Measurements from ENCODE around the gene WHAMM. TPM values are rescaled to one million over a fixed set of nuclear protein-coding genes. Genes with fewer than 3 reads are reported as not detected.

Gene WHAMM
- total RNA-seq, 4 donors from 2014 or later, result 6.4 to 14.2 (median 8.8) TPM

DNA sequence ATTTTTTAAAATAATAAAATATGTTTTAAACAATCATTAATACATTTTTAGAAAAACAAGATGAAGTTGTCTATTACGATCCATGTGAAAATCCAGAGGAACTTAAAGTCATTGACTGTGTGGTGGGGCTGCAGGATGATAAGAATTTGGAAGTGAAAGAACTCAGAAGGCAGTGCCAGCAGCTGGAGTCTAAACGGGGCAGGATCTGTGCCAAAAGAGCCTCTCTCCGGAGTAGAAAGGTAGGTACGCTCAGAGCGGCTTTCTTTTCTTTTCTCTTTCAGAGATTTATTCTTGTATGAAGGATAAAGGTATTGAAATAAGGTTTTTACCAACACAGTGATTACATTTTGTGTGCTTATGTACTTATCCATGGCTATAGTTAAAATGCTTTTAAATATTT lies 13.6 kb downstream of the WHAMM start:
- DNase-seq, result no peak
- Histone ChIP-seq H3K36me3 (peaks cover 0 to 81% (median 41%) of the 10 kb centered on the region in 4 donors), H3K27ac (no peak overlapping the region), H3K4me1 (no peaks in the 10 kb centered on the region), H3K4me3 (no peak overlapping the region), H3K9me3 (no peaks in the 10 kb centered on the region), H3K27me3 (no peaks in the 10 kb centered on the region)
- 87 to 94% methylated on average over 5 of the region's 5 CpGs for WGBS, 2 donors (ENCODE audit: low coverage in 1 of 2)
- intact Hi-C loops (cut with DNase I; ENCODE audit: low total_unique reads), result no loop called here
- in situ Hi-C loops (cut with MboI; ENCODE audit: low pct_ligation_motif_present in 1 of 4, low pct_unique_long_range_greater_than_20kb in 1 of 4, low sequenced_read_pairs in 3 of 4), result no loop called here
- TF ChIP-seq, protein P1, sequence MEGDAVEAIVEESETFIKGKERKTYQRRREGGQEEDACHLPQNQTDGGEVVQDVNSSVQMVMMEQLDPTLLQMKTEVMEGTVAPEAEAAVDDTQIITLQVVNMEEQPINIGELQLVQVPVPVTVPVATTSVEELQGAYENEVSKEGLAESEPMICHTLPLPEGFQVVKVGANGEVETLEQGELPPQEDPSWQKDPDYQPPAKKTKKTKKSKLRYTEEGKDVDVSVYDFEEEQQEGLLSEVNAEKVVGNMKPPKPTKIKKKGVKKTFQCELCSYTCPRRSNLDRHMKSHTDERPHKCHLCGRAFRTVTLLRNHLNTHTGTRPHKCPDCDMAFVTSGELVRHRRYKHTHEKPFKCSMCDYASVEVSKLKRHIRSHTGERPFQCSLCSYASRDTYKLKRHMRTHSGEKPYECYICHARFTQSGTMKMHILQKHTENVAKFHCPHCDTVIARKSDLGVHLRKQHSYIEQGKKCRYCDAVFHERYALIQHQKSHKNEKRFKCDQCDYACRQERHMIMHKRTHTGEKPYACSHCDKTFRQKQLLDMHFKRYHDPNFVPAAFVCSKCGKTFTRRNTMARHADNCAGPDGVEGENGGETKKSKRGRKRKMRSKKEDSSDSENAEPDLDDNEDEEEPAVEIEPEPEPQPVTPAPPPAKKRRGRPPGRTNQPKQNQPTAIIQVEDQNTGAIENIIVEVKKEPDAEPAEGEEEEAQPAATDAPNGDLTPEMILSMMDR (IDR thresholded peaks at IDR 0.05), result no peak
- TF ChIP-seq POLR2AphosphoS5 (IDR thresholded peaks at IDR 0.05) (no peak), EP300 (IDR thresholded peaks at IDR 0.05; ENCODE audit: low read depth) (no peak), POLR2A (IDR thresholded peaks at IDR 0.05) (no peak)

DNA sequence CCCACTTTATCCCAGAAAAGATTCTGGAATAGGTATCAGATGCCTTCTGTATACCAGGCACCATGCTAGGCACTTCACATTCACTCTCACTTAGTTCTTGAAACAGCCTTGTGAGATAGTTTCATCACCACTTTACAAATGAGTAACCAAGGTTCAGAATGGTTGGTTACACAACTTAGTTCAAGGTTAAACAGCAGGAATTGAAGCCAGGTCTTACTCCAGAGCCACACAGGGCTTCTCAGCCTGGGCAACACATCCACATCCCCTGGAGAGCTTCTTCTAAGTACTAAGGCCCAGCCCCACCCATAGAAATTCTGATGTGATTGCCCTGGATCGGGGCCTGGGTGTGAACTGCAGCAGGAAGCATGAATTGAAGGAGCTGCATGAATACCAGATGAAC lies 18.6 kb downstream of the WHAMM start:
- WGBS, 2 donors (ENCODE audit: low coverage in 1 of 2), result 89% methylated on average over 1 of the region's 1 CpG; no CpG with 5 or more reads in 1 of the 2 donors
- no peaks in the 10 kb centered on the region for H3K4me1 ChIP-seq
- DNase-seq, result no peak
- H3K36me3 ChIP-seq, result peaks cover 0 to 93% (median 41%) of the 10 kb centered on the region in 4 donors
- in situ Hi-C loops (cut with MboI; ENCODE audit: low pct_ligation_motif_present in 1 of 4, low pct_unique_long_range_greater_than_20kb in 1 of 4, low sequenced_read_pairs in 3 of 4) (loop anchor here in 1 of 4 donors (25.0 kb wide), 1 partner anchor 184 kb away; the partner anchor contains the start of gene C15orf40), intact Hi-C loops (cut with DNase I; ENCODE audit: low total_unique reads) (no loop called here)
- H3K4me3 ChIP-seq, result no peak overlapping the region
- TF ChIP-seq, protein P1 (IDR thresholded peaks at IDR 0.05), result no peak
- TF ChIP-seq EP300 (IDR thresholded peaks at IDR 0.05; ENCODE audit: low read depth), result no peak
- TF ChIP-seq POLR2AphosphoS5 (IDR thresholded peaks at IDR 0.05), result no peak
- no peak for TF ChIP-seq POLR2A (IDR thresholded peaks at IDR 0.05)
- no peaks in the 10 kb centered on the region for H3K9me3 ChIP-seq
- H3K27ac ChIP-seq, result no peak overlapping the region
- no peaks in the 10 kb centered on the region for H3K27me3 ChIP-seq

DNA sequence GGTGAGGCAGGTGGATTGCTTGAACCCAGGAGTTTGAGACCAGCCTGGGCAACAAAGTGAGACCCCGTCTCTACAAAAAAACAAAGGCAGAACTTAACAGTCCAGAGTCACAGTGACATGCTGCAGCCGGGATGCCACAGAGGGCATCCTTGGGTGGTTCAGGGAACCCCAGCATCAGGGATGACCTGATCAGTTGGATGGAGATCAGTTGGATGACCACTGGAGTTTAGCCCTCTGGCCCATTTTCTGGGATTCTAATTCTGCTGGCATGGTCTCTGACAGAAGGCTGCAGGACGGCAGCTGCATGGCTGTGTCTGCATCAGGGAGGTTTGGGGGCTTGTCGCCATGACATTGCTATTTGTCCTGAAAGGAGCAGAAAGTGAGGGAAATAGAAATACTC lies 19.8 kb downstream of the WHAMM start:
- no peak overlapping the region for H3K4me3 ChIP-seq
- DNase-seq, result no peak
- intact Hi-C loops (cut with DNase I; ENCODE audit: low total_unique reads) (no loop called here), in situ Hi-C loops (cut with MboI; ENCODE audit: low pct_ligation_motif_present in 1 of 4, low pct_unique_long_range_greater_than_20kb in 1 of 4, low sequenced_read_pairs in 3 of 4) (loop anchor here in 1 of 4 donors (25.0 kb wide), 1 partner anchor 183 kb away; the partner anchor contains the start of gene C15orf40)
- H3K9me3 ChIP-seq, result no peaks in the 10 kb centered on the region
- no peaks in the 10 kb centered on the region for H3K27me3 ChIP-seq
- 95% methylated on average over 4 of the region's 4 CpGs; no CpG with 5 or more reads in 1 of the 2 donors for WGBS, 2 donors (ENCODE audit: low coverage in 1 of 2)
- H3K36me3 ChIP-seq, result peaks cover 0 to 93% (median 41%) of the 10 kb centered on the region in 4 donors
- H3K27ac ChIP-seq, result no peak overlapping the region
- H3K4me1 ChIP-seq, result no peaks in the 10 kb centered on the region
- TF ChIP-seq POLR2AphosphoS5 (IDR thresholded peaks at IDR 0.05) (no peak), EP300 (IDR thresholded peaks at IDR 0.05; ENCODE audit: low read depth) (no peak), POLR2A (IDR thresholded peaks at IDR 0.05) (no peak)
- TF ChIP-seq, protein P1 (IDR thresholded peaks at IDR 0.05), result no peak

DNA sequence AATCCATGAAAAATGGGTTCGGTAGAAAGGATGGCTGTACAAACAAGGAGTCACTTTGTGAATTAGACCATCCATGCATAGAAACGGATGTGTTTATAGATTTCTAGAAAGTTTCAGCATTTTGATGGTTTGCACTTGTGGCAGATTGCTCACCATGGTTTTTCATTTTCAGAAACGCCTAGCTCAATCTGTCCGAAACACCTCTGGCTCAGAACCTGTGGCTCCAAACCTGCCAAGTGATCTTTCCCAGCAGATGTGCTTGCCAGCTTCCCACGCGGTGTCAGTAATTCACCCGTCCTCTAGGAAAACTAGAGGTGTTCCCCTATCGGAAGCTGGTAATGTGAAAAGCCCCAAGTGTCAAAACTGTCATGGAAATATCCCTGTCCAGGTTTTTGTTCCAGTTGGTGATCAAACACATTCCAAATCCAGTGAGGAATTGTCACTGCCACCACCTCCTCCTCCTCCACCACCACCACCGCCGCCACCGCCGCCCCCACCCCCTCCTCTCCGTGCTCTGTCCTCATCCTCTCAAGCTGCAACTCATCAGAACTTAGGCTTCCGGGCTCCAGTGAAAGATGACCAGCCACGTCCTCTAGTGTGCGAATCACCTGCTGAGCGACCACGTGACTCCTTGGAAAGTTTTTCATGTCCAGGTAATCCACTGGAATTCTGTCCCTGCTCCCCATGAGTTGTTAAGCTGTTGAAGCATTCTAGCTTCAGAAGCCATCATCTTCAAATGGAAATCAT lies 21.2 kb downstream of the WHAMM start:
- H3K9me3 ChIP-seq, result no peaks in the 10 kb centered on the region
- no peak for DNase-seq
- no peaks in the 10 kb centered on the region for H3K27me3 ChIP-seq
- in situ Hi-C loops (cut with MboI; ENCODE audit: low pct_ligation_motif_present in 1 of 4, low pct_unique_long_range_greater_than_20kb in 1 of 4, low sequenced_read_pairs in 3 of 4), result loop anchor here in 1 of 4 donors (25.0 kb wide), 1 partner anchor 182 kb away; the partner anchor contains the start of gene C15orf40
- WGBS, 2 donors (ENCODE audit: low coverage in 1 of 2), result 87 to 89% methylated on average over 11 to 18 of the region's 18 CpGs
- H3K36me3 ChIP-seq, result peaks cover 0 to 93% (median 41%) of the 10 kb centered on the region in 4 donors
- H3K4me1 ChIP-seq, result no peaks in the 10 kb centered on the region
- intact Hi-C loops (cut with DNase I; ENCODE audit: low total_unique reads), result no loop called here
- TF ChIP-seq POLR2AphosphoS5 (IDR thresholded peaks at IDR 0.05) (no peak), EP300 (IDR thresholded peaks at IDR 0.05; ENCODE audit: low read depth) (no peak), POLR2A (IDR thresholded peaks at IDR 0.05) (no peak)
- TF ChIP-seq, protein P1 (IDR thresholded peaks at IDR 0.05), result no peak
- H3K27ac ChIP-seq, result no peak overlapping the region
- no peak overlapping the region for H3K4me3 ChIP-seq
